ENCODE measurements around the gene RAB39B. TPM values are rescaled to one million over a fixed set of nuclear protein-coding genes. Genes with fewer than 3 reads are reported as not detected.

RAB39B gene
- total and polyA plus RNA-seq, 2 experiments from 2014 or later = 6.2 to 11.3 TPM

DNA sequence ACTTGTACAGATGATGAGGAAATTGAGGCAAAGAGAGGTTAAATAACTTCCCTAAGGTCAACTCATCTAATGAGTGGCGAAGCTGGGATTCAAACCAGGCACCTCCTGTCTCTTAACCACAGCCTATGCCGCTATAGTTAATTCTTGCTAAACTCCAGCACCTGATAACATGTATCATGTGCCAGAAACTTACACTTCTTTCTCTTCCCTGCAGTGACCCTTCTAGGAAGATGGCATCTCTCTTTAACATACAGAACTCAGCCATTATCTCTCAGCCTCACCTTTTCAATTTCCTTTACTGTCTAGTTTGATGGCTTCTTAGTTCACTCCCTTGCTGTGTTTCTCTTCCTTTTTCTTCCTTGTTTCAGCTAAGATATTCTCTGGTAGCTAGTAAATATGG is 45.5 kb downstream of the RAB39B start:
- Mint-ChIP-seq H3K27me3 (ENCODE audit: insufficient read depth, low read depth, poor library complexity) (no peaks in the 10 kb centered on the region), H3K4me3 (peak overlapping the region; percentile 23; the same call in 1 of the 3 replicates), H3K9me3 (peaks cover 7% of the 10 kb centered on the region; the same call in 2 of the 3 replicates), H3K36me3 (ENCODE audit: low read depth) (peaks cover 32% of the 10 kb centered on the region), H3K27ac (no peak overlapping the region), H3K4me1 (peaks cover 12% of the 10 kb centered on the region; the same call in 1 of the 3 replicates)
- no peak overlapping the region for H3K27ac ChIP-seq (ENCODE audit: low read depth)
- 0 out of 2 replicates have a peak, but pooled peaks cover 3% of the 10 kb centered on the region for H3K4me1 ChIP-seq (ENCODE audit: insufficient read depth)
- no peak overlapping the region for H3K4me3 ChIP-seq
- peaks cover 3% of the 10 kb centered on the region; the same call in 1 of the 2 replicates for H4K20me1 ChIP-seq (replicated peaks; ENCODE audit: insufficient read depth)
- no peaks in the 10 kb centered on the region; the same call in 1 of the 2 replicates for H3K36me3 ChIP-seq (ENCODE audit: insufficient read depth)
- H3F3A ChIP-seq (replicated peaks; ENCODE audit: low read depth) = no peaks in the 10 kb centered on the region
- peaks cover 14% of the 10 kb centered on the region; the same call in 1 of the 2 replicates for H3K27me3 ChIP-seq (ENCODE audit: insufficient read depth)
- peaks cover 40% of the 10 kb centered on the region for H3K79me2 ChIP-seq (replicated peaks; ENCODE audit: insufficient read depth)
- H2AFZ ChIP-seq = no peak overlapping the region
- no peak for ATAC-seq
- H3K9me2 ChIP-seq (ENCODE audit: insufficient read depth) = no peaks in the 10 kb centered on the region
- no peak overlapping the region for H3K4me2 ChIP-seq
- no peak for DNase-seq (ENCODE audit: low spot score)
- TF ChIP-seq NANOG (IDR thresholded peaks at IDR 0.05; ENCODE audit: borderline replicate concordance) (no peak), ZNF331 (CRISPR knock-in tag; IDR thresholded peaks at IDR 0.05; ENCODE audit: low read depth) (no peak), ZNF114 (CRISPR knock-in tag; IDR thresholded peaks at IDR 0.05) (no peak), STAT1 (IDR thresholded peaks at IDR 0.05; ENCODE audit: unreplicated experiment) (no peak), EZH2 (IDR thresholded peaks at IDR 0.05; ENCODE audit: low read depth, unreplicated experiment) (no peak), ETS1 (IDR thresholded peaks at IDR 0.05) (no peak), CREB1 (CRISPR knock-in tag; IDR thresholded peaks at IDR 0.05; ENCODE audit: low read depth) (no peak), ZNF462 (CRISPR knock-in tag; IDR thresholded peaks at IDR 0.05) (no peak), POLR2AphosphoS5 (IDR thresholded peaks at IDR 0.05; ENCODE audit: low read depth) (no peak), EZH2phosphoT487 (IDR thresholded peaks at IDR 0.05; ENCODE audit: unreplicated experiment) (no peak), CTCF (conservative IDR thresholded peaks at IDR 0.05; ENCODE audit: low read depth in 2 of 2) (no peak), JUNB (IDR thresholded peaks at IDR 0.05; ENCODE audit: unreplicated experiment) (no peak)
- TF ChIP-seq, protein P1, sequence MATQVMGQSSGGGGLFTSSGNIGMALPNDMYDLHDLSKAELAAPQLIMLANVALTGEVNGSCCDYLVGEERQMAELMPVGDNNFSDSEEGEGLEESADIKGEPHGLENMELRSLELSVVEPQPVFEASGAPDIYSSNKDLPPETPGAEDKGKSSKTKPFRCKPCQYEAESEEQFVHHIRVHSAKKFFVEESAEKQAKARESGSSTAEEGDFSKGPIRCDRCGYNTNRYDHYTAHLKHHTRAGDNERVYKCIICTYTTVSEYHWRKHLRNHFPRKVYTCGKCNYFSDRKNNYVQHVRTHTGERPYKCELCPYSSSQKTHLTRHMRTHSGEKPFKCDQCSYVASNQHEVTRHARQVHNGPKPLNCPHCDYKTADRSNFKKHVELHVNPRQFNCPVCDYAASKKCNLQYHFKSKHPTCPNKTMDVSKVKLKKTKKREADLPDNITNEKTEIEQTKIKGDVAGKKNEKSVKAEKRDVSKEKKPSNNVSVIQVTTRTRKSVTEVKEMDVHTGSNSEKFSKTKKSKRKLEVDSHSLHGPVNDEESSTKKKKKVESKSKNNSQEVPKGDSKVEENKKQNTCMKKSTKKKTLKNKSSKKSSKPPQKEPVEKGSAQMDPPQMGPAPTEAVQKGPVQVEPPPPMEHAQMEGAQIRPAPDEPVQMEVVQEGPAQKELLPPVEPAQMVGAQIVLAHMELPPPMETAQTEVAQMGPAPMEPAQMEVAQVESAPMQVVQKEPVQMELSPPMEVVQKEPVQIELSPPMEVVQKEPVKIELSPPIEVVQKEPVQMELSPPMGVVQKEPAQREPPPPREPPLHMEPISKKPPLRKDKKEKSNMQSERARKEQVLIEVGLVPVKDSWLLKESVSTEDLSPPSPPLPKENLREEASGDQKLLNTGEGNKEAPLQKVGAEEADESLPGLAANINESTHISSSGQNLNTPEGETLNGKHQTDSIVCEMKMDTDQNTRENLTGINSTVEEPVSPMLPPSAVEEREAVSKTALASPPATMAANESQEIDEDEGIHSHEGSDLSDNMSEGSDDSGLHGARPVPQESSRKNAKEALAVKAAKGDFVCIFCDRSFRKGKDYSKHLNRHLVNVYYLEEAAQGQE (IDR thresholded peaks at IDR 0.05; ENCODE audit: unreplicated experiment) = no peak
